Thyroid gland (tissue), 4 donors: ENCODE measurements around the gene MON2. TPM values are rescaled to one million over a fixed set of nuclear protein-coding genes. Genes with fewer than 3 reads are reported as not detected.

Source experiments
- DNase-seq, 2 donors: peaks; one replicate each; pipeline ENCODE4 v3.0.0-alpha.2; 2019
- H3K27ac ChIP-seq, 3 donors: fragments of 200-600 bp; sonication (generic); 1 replicate in 2 of 3; 2 replicates in 1 of 3; pipeline ENCODE4 v1.5.1; 2016 to 2019; ENCODE audit warnings: mild to moderate bottlenecking in 1 of 3, moderate library complexity in 1 of 3
- H3K27me3 ChIP-seq: fragments of 200-600 bp; sonication (generic); one replicate; pipeline ENCODE4 v1.5.1; 2019
- H3K36me3 ChIP-seq, 2 donors: fragments of 200-600 bp; sonication (generic); one replicate each; pipeline ENCODE4 v1.5.1; 2016 to 2019
- H3K4me1 ChIP-seq, 2 donors: fragments of 200-600 bp; sonication (generic); one replicate each; pipeline ENCODE4 v1.5.1; 2017 to 2019
- H3K4me3 ChIP-seq, 3 donors: fragments of 200-600 bp; sonication (generic); replicated peaks in 1 of 3; 1 replicate in 2 of 3; 2 replicates in 1 of 3; pipeline ENCODE4 v1.5.1; 2016; ENCODE audit warnings: mild to moderate bottlenecking in 1 of 3
- H3K9me3 ChIP-seq: fragments of 200-600 bp; sonication (generic); one replicate; pipeline ENCODE4 v1.5.1; 2017
- CTCF ChIP-seq, 6 experiments: fragments of 200-600 bp in 3 of 6; fragments of 450-650 bp in 3 of 6; sonication (generic) in 3 of 6; IDR thresholded peaks; one replicate each; pipeline ENCODE4 v1.5.1; 2016 to 2019; ENCODE audit warnings: antibody characterized with exemption in 6 of 6, mild to moderate bottlenecking in 2 of 6, inconsistent platforms in 1 of 6, moderate library complexity in 1 of 6
- POLR2A ChIP-seq, 2 donors: fragments of 450-650 bp; IDR thresholded peaks; one replicate each; pipeline ENCODE4 v1.6.1; 2017; ENCODE audit warnings: antibody characterized with exemption in 2 of 2, mild to moderate bottlenecking in 2 of 2, moderate library complexity in 1 of 2
- WGBS, 2 donors: methylation state at CpG; one replicate each; pipeline ENCODE4 v1.1.5; 2017; 5-methylcytosine and 5-hydroxymethylcytosine counted together
- intact Hi-C: fragments of 100-400 bp; cut with DNase I; formaldehyde crosslinking; loops from one replicate; pipeline ENCODE4 v1.15.1; 2023
- total RNA-seq, 4 donors: library from RNA; depleted of rRNA; stranded (reverse); fragments of >200 nt; gene quantifications; one replicate each; pipeline ENCODE4 v1.2.3, GENCODE V29; 2016

The MON2 gene
- total RNA-seq, 4 donors from 2014 or later: 109 to 189 (median 126) TPM

GRCh38 chr12:62622177-62622576 is 155.6 kb downstream of the MON2 start:
- H3K27ac ChIP-seq: no peak overlapping the region
- no peaks in the 10 kb centered on the region for H3K9me3 ChIP-seq
- H3K4me1 ChIP-seq: peaks cover 0 to 10% of the 10 kb centered on the region in 2 donors
- intact Hi-C loops: no loop called here
- no peak overlapping the region for H3K4me3 ChIP-seq
- no peaks in the 10 kb centered on the region for H3K27me3 ChIP-seq
- no peaks in the 10 kb centered on the region for H3K36me3 ChIP-seq
- TF ChIP-seq POLR2A (IDR thresholded peaks at IDR 0.05) (no peak), CTCF (IDR thresholded peaks at IDR 0.05) (no peak)
- 69 to 81% methylated on average over 2 of the region's 2 CpGs for WGBS, 2 donors
- DNase-seq: no peak

GRCh38 chr12:62625228-62625627 is 158.6 kb downstream of the MON2 start:
- WGBS, 2 donors: 59 to 63% methylated on average over 2 of the region's 2 CpGs
- Histone ChIP-seq H3K27ac (peak overlapping the region; percentile 41 to 62 (median 48)), H3K36me3 (no peaks in the 10 kb centered on the region), H3K9me3 (no peaks in the 10 kb centered on the region), H3K4me1 (peaks cover 6 to 10% of the 10 kb centered on the region in 2 donors), H3K27me3 (no peaks in the 10 kb centered on the region), H3K4me3 (no peak overlapping the region)
- intact Hi-C loops: no loop called here
- peak in 1 of 2 donors; percentile 8 for TF ChIP-seq POLR2A (IDR thresholded peaks at IDR 0.05)
- no peak for TF ChIP-seq CTCF (IDR thresholded peaks at IDR 0.05)
- DNase-seq: peak; percentile 60 to 63

GRCh38 chr12:62627181-62627580 is 160.6 kb downstream of the MON2 start:
- intact Hi-C loops: no loop called here

GRCh38 chr12:62629413-62629812 is 162.8 kb downstream of the MON2 start:
- Histone ChIP-seq H3K27ac (no peak overlapping the region), H3K27me3 (no peaks in the 10 kb centered on the region), H3K9me3 (no peaks in the 10 kb centered on the region), H3K36me3 (no peaks in the 10 kb centered on the region), H3K4me3 (no peak overlapping the region), H3K4me1 (peaks cover 20 to 36% of the 10 kb centered on the region in 2 donors)
- TF ChIP-seq CTCF (IDR thresholded peaks at IDR 0.05) (no peak), POLR2A (IDR thresholded peaks at IDR 0.05) (no peak)
- intact Hi-C loops: no loop called here
- DNase-seq: no peak
- 76 to 90% methylated on average over 4 of the region's 4 CpGs for WGBS, 2 donors

More at GRCh38 chr12:62627181-62627580, 160.6 kb downstream of the MON2 start:
- H3K9me3 ChIP-seq: no peaks in the 10 kb centered on the region
- H3K4me3 ChIP-seq: no peak overlapping the region
- DNase-seq: no peak
- no peak overlapping the region for H3K27ac ChIP-seq
- TF ChIP-seq CTCF (IDR thresholded peaks at IDR 0.05) (no peak), POLR2A (IDR thresholded peaks at IDR 0.05) (no peak)
- H3K27me3 ChIP-seq: no peaks in the 10 kb centered on the region
- H3K36me3 ChIP-seq: no peaks in the 10 kb centered on the region
- H3K4me1 ChIP-seq: peaks cover 16 to 26% of the 10 kb centered on the region in 2 donors
- WGBS, 2 donors: 93 to 100% methylated on average over 2 of the region's 2 CpGs

- no peak for TF ChIP-seq POLR2A (IDR thresholded peaks at IDR 0.05)
- Histone ChIP-seq H3K9me3 (no peaks in the 10 kb centered on the region), H3K4me3 (no peak overlapping the region), H3K27ac (peak overlapping the region; percentile 6 to 71 (median 49)), H3K36me3 (no peaks in the 10 kb centered on the region), H3K27me3 (no peaks in the 10 kb centered on the region), H3K4me1 (peaks cover 16 to 40% of the 10 kb centered on the region in 2 donors)
- WGBS, 2 donors: 46 to 47% methylated on average over 5 of the region's 5 CpGs
- intact Hi-C loops: no loop called here
- DNase-seq: no peak
Observed at GRCh38 chr12:62629971-62630739, 163.5 kb downstream of the MON2 start.
